Suprapubic skin (tissue), 4 donors: ENCODE measurements around the gene TSPAN32.

Source experiments
- EP300 ChIP-seq: sonication (generic); formaldehyde crosslinking; IDR thresholded peaks from one replicate; pipeline ENCODE4 v1.6.1; 2017; ENCODE audit warnings: antibody characterized with exemption
- POLR2A ChIP-seq, 2 donors: fragments of 450-650 bp; IDR thresholded peaks; one replicate each; pipeline ENCODE4 v1.6.1; 2017; ENCODE audit warnings: antibody characterized with exemption in 2 of 2, mild to moderate bottlenecking in 2 of 2, moderate library complexity in 2 of 2
- POLR2AphosphoS5 ChIP-seq, 3 donors: sonication (generic); formaldehyde crosslinking; IDR thresholded peaks; one replicate each; pipeline ENCODE4 v1.6.1; 2017; ENCODE audit warnings: antibody characterized with exemption in 3 of 3
- TF ChIP-seq, protein P1 (sequence below), 2 donors: fragments of 200-600 bp in 1 of 2; fragments of 450-650 bp in 1 of 2; sonication (generic) in 1 of 2; IDR thresholded peaks; one replicate each; pipeline ENCODE4 v1.5.1; 2016 to 2019; ENCODE audit warnings: antibody characterized with exemption in 2 of 2, mild to moderate bottlenecking in 1 of 2, moderate library complexity in 1 of 2

DNA sequence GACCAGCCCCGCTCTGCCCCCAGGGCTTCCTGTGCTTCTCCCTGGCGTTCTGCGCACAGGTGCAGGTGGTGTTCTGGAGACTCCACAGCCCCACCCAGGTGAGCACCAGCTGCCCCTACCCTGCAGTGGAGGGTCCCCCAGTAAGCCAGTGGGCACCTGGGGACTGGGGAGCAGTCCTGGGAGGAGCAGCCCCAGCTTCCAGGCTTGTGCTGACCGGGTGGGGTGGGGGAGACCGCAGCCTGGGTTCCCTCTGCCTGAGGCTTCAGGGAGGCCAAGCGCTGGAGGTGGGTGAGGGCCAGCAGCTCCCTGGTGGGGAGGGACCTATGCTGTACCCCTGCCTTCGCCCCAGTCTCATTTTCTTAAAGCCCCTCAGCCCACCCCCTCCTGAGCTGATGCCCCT lies 6.9 kb downstream of the TSPAN32 start:
- TF ChIP-seq, protein P1, sequence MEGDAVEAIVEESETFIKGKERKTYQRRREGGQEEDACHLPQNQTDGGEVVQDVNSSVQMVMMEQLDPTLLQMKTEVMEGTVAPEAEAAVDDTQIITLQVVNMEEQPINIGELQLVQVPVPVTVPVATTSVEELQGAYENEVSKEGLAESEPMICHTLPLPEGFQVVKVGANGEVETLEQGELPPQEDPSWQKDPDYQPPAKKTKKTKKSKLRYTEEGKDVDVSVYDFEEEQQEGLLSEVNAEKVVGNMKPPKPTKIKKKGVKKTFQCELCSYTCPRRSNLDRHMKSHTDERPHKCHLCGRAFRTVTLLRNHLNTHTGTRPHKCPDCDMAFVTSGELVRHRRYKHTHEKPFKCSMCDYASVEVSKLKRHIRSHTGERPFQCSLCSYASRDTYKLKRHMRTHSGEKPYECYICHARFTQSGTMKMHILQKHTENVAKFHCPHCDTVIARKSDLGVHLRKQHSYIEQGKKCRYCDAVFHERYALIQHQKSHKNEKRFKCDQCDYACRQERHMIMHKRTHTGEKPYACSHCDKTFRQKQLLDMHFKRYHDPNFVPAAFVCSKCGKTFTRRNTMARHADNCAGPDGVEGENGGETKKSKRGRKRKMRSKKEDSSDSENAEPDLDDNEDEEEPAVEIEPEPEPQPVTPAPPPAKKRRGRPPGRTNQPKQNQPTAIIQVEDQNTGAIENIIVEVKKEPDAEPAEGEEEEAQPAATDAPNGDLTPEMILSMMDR (IDR thresholded peaks at IDR 0.05): no peak
- TF ChIP-seq POLR2A (IDR thresholded peaks at IDR 0.05) (no peak), EP300 (no peak), POLR2AphosphoS5 (IDR thresholded peaks at IDR 0.05) (no peak)
